SK-N-SH treated with all-trans-retinoic acid at 6 μM for 48 hours (cell line): ENCODE measurements around the gene RYK.

Experiments
- ARNTL ChIP-seq: fragments of 450-650 bp; formaldehyde crosslinking; IDR thresholded peaks from 2 replicates; pipeline ENCODE4 v1.5.0; 2020; ENCODE audit warnings: low read depth, mild to moderate bottlenecking, moderate library complexity, borderline replicate concordance
- BACH2 ChIP-seq: fragments of 250-450 bp; sonication (Bioruptor Pico); IDR thresholded peaks from 2 replicates; pipeline ENCODE4 v1.9.0; 2021; ENCODE audit warnings: mild to moderate bottlenecking, borderline replicate concordance
- CSDC2 ChIP-seq: fragments of 250-450 bp; sonication (Bioruptor Pico); IDR thresholded peaks from 2 replicates; pipeline ENCODE4 v1.5.0; 2020; ENCODE audit warnings: mild to moderate bottlenecking, moderate library complexity
- ESRRG ChIP-seq: fragments of 250-450 bp; sonication (Bioruptor Pico); IDR thresholded peaks from 2 replicates; pipeline ENCODE4 v1.6.1; 2021; ENCODE audit warnings: mild to moderate bottlenecking
- ISL1 ChIP-seq: fragments of 250-450 bp; sonication (Bioruptor Pico); IDR thresholded peaks from 2 replicates; pipeline ENCODE4 v2.1.2; 2022; ENCODE audit warnings: mild to moderate bottlenecking, moderate library complexity
- RARB ChIP-seq: fragments of 250-450 bp; sonication (Bioruptor Pico); IDR thresholded peaks from 2 replicates; pipeline ENCODE4 v1.8.0; 2021; ENCODE audit warnings: mild to moderate bottlenecking, moderate library complexity
- TOX ChIP-seq: fragments of 250-450 bp; sonication (Bioruptor Pico); IDR thresholded peaks from 2 replicates; pipeline ENCODE4 v1.8.0; 2021; ENCODE audit warnings: mild to moderate bottlenecking, moderate library complexity, borderline replicate concordance
- ZFP3 ChIP-seq: fragments of 250-450 bp; sonication (Bioruptor Pico); IDR thresholded peaks from 2 replicates; pipeline ENCODE4 v1.5.0; 2020; ENCODE audit warnings: mild to moderate bottlenecking, moderate library complexity
- TF ChIP-seq, protein P1 (sequence below): fragments of 250-450 bp; sonication (Bioruptor Pico); IDR thresholded peaks from 2 replicates; pipeline ENCODE4 v1.5.0; 2020; ENCODE audit warnings: mild to moderate bottlenecking, moderate library complexity
- TF ChIP-seq, protein P2 (sequence below): fragments of 250-450 bp; sonication (Bioruptor Pico); IDR thresholded peaks from 2 replicates; pipeline ENCODE4 v1.8.0; 2020; ENCODE audit warnings: mild to moderate bottlenecking, moderate library complexity, borderline replicate concordance
- TF ChIP-seq, protein P3 (sequence below): fragments of 250-450 bp; sonication (Bioruptor Pico); IDR thresholded peaks from 2 replicates; pipeline ENCODE4 v1.5.1; 2020; ENCODE audit warnings: low read depth, mild to moderate bottlenecking, moderate library complexity

DNA sequence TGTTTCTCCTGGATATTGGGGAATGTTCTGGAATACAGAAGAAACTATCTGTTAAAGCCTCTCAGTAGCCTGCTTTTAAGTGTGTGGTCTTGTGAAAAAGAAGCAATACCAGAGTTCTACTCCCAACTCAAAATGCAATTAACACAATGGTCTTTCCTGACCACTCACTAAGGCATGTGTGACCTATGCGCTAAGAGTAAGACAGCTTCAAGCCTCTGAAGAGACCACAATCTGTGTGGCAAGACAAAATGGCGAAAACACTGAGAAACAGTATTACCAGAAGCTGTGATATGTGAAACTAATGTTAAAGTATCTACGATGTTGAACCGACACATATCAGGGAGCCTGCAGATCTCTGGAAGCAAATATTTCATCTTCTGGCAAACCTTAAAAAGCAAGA, 33.8 kb downstream of the RYK start:
- TF ChIP-seq, protein P1, sequence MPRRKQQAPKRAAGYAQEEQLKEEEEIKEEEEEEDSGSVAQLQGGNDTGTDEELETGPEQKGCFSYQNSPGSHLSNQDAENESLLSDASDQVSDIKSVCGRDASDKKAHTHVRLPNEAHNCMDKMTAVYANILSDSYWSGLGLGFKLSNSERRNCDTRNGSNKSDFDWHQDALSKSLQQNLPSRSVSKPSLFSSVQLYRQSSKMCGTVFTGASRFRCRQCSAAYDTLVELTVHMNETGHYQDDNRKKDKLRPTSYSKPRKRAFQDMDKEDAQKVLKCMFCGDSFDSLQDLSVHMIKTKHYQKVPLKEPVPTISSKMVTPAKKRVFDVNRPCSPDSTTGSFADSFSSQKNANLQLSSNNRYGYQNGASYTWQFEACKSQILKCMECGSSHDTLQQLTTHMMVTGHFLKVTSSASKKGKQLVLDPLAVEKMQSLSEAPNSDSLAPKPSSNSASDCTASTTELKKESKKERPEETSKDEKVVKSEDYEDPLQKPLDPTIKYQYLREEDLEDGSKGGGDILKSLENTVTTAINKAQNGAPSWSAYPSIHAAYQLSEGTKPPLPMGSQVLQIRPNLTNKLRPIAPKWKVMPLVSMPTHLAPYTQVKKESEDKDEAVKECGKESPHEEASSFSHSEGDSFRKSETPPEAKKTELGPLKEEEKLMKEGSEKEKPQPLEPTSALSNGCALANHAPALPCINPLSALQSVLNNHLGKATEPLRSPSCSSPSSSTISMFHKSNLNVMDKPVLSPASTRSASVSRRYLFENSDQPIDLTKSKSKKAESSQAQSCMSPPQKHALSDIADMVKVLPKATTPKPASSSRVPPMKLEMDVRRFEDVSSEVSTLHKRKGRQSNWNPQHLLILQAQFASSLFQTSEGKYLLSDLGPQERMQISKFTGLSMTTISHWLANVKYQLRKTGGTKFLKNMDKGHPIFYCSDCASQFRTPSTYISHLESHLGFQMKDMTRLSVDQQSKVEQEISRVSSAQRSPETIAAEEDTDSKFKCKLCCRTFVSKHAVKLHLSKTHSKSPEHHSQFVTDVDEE (CRISPR knock-in tag) = no peak
- TF ChIP-seq RARB (no peak), ESRRG (no peak), ARNTL (CRISPR knock-in tag) (no peak), BACH2 (CRISPR knock-in tag) (no peak), ISL1 (no peak), ZFP3 (no peak), TOX (CRISPR knock-in tag) (no peak), CSDC2 (CRISPR knock-in tag) (no peak)
- TF ChIP-seq, protein P2, sequence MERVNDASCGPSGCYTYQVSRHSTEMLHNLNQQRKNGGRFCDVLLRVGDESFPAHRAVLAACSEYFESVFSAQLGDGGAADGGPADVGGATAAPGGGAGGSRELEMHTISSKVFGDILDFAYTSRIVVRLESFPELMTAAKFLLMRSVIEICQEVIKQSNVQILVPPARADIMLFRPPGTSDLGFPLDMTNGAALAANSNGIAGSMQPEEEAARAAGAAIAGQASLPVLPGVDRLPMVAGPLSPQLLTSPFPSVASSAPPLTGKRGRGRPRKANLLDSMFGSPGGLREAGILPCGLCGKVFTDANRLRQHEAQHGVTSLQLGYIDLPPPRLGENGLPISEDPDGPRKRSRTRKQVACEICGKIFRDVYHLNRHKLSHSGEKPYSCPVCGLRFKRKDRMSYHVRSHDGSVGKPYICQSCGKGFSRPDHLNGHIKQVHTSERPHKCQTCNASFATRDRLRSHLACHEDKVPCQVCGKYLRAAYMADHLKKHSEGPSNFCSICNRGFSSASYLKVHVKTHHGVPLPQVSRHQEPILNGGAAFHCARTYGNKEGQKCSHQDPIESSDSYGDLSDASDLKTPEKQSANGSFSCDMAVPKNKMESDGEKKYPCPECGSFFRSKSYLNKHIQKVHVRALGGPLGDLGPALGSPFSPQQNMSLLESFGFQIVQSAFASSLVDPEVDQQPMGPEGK (CRISPR knock-in tag) = no peak
- TF ChIP-seq, protein P3, sequence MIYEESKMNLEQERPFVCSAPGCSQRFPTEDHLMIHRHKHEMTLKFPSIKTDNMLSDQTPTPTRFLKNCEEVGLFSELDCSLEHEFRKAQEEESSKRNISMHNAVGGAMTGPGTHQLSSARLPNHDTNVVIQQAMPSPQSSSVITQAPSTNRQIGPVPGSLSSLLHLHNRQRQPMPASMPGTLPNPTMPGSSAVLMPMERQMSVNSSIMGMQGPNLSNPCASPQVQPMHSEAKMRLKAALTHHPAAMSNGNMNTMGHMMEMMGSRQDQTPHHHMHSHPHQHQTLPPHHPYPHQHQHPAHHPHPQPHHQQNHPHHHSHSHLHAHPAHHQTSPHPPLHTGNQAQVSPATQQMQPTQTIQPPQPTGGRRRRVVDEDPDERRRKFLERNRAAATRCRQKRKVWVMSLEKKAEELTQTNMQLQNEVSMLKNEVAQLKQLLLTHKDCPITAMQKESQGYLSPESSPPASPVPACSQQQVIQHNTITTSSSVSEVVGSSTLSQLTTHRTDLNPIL (CRISPR knock-in tag) = no peak
